ENCODE data around the gene CASP7. TPM values are rescaled to one million over a fixed set of nuclear protein-coding genes. Genes with fewer than 3 reads are reported as not detected.

The CASP7 gene
- total RNA-seq, 1 donor from 2014 or later: 10.0 TPM

GRCh38 chr10:113680190-113681111 is 739 bp downstream of the CASP7 start:
- Histone ChIP-seq H3K4me3 (ENCODE audit: low read depth, low read length) (peak overlapping the region; percentile 99), H3K36me3 (ENCODE audit: control insufficient read depth, insufficient read depth, low read length) (no peaks in the 10 kb centered on the region), H3K27me3 (ENCODE audit: control insufficient read depth, insufficient read depth, low read length) (no peaks in the 10 kb centered on the region)
- peak; percentile 93 for DNase-seq (ENCODE audit: low read depth)
- TF ChIP-seq CTCF (IDR thresholded peaks at IDR 0.05; ENCODE audit: insufficient read depth, low read length, severe bottlenecking): no peak
- no peak for FAIRE-seq

GRCh38 chr10:113681533-113682470 is 2.1 kb downstream of the CASP7 start:
- no peak for TF ChIP-seq CTCF (IDR thresholded peaks at IDR 0.05; ENCODE audit: insufficient read depth, low read length, severe bottlenecking)
- Histone ChIP-seq H3K4me3 (ENCODE audit: low read depth, low read length) (no peak overlapping the region), H3K27me3 (ENCODE audit: control insufficient read depth, insufficient read depth, low read length) (no peaks in the 10 kb centered on the region), H3K36me3 (ENCODE audit: control insufficient read depth, insufficient read depth, low read length) (no peaks in the 10 kb centered on the region)
- DNase-seq (ENCODE audit: low read depth): no peak
- FAIRE-seq: no peak

GRCh38 chr10:113683300-113683699 is 3.6 kb downstream of the CASP7 start:
- DNase-seq (ENCODE audit: low read depth) (no peak), FAIRE-seq (no peak)
- no peak overlapping the region for H3K4me3 ChIP-seq (ENCODE audit: low read depth, low read length)
- H3K27me3 ChIP-seq (ENCODE audit: control insufficient read depth, insufficient read depth, low read length): no peaks in the 10 kb centered on the region
- H3K36me3 ChIP-seq (ENCODE audit: control insufficient read depth, insufficient read depth, low read length): no peaks in the 10 kb centered on the region
- no peak for TF ChIP-seq CTCF (IDR thresholded peaks at IDR 0.05; ENCODE audit: insufficient read depth, low read length, severe bottlenecking)

- no peak for TF ChIP-seq CTCF (IDR thresholded peaks at IDR 0.05; ENCODE audit: insufficient read depth, low read length, severe bottlenecking)
- no peaks in the 10 kb centered on the region for H3K36me3 ChIP-seq (ENCODE audit: control insufficient read depth, insufficient read depth, low read length)
- H3K27me3 ChIP-seq (ENCODE audit: control insufficient read depth, insufficient read depth, low read length): no peaks in the 10 kb centered on the region
- DNase-seq (ENCODE audit: low read depth) (no peak), FAIRE-seq (no peak)
- H3K4me3 ChIP-seq (ENCODE audit: low read depth, low read length): no peak overlapping the region
These were observed 6.3 kb downstream of the CASP7 start for GRCh38 chr10:113686028-113686427.

GRCh38 chr10:113687037-113687436 is 7.3 kb downstream of the CASP7 start:
- TF ChIP-seq CTCF (IDR thresholded peaks at IDR 0.05; ENCODE audit: insufficient read depth, low read length, severe bottlenecking): no peak
- Histone ChIP-seq H3K36me3 (ENCODE audit: control insufficient read depth, insufficient read depth, low read length) (no peaks in the 10 kb centered on the region), H3K27me3 (ENCODE audit: control insufficient read depth, insufficient read depth, low read length) (no peaks in the 10 kb centered on the region), H3K4me3 (ENCODE audit: low read depth, low read length) (no peak overlapping the region)
- FAIRE-seq (no peak), DNase-seq (ENCODE audit: low read depth) (no peak)
